H9 (cell line): Measurements from ENCODE around the gene NUDT4. TPM values are rescaled to one million over a fixed set of nuclear protein-coding genes. Genes with fewer than 3 reads are reported as not detected.

ENCODE experiments used
- DNase-seq: peaks from one replicate; pipeline ENCODE4 v3.0.0-alpha.2; 2017
- H2AFZ ChIP-seq: one replicate; pipeline ENCODE4 v1.6.1; 2013; ENCODE audit warnings: mild to moderate bottlenecking, low read length, control low read depth, moderate library complexity
- H2AK5ac ChIP-seq: 2 replicates; pipeline ENCODE4 v1.6.1; 2013; ENCODE audit warnings: low read length, control low read depth, mixed read lengths; ENCODE audit not compliant: insufficient read length
- H2BK120ac ChIP-seq: one replicate; pipeline ENCODE4 v1.6.1; 2013; ENCODE audit warnings: low read depth, mild to moderate bottlenecking, low read length, control low read depth, inconsistent platforms; ENCODE audit not compliant: poor library complexity, severe bottlenecking
- H2BK12ac ChIP-seq: 2 replicates; pipeline ENCODE4 v1.6.1; 2013; ENCODE audit warnings: low read length, control low read depth, mixed read lengths, low read depth; ENCODE audit not compliant: insufficient read length
- H2BK15ac ChIP-seq: 2 replicates; pipeline ENCODE4 v1.6.1; 2013; ENCODE audit warnings: low read depth, low read length, control low read depth
- H2BK20ac ChIP-seq: one replicate; pipeline ENCODE4 v1.6.1; 2013; ENCODE audit warnings: low read depth, mild to moderate bottlenecking, low read length, control low read depth, inconsistent platforms; ENCODE audit not compliant: poor library complexity, severe bottlenecking
- H2BK5ac ChIP-seq: 2 replicates; pipeline ENCODE4 v1.6.1; 2013; ENCODE audit warnings: low read length, control low read depth, mixed read lengths; ENCODE audit not compliant: insufficient read length
- H3K14ac ChIP-seq: 2 replicates; pipeline ENCODE4 v1.6.1; 2013; ENCODE audit warnings: low read length, control low read depth; ENCODE audit not compliant: insufficient read depth
- H3K18ac ChIP-seq: 2 replicates; pipeline ENCODE4 v1.6.1; 2013; ENCODE audit warnings: low read depth, mild to moderate bottlenecking, mixed read lengths, low read length, control low read depth; ENCODE audit not compliant: insufficient read length
- H3K23ac ChIP-seq: 2 replicates; pipeline ENCODE4 v1.6.1; 2013; ENCODE audit warnings: low read length, control low read depth, mixed read lengths, low read depth; ENCODE audit not compliant: insufficient read length
- H3K23me2 ChIP-seq: 2 replicates; pipeline ENCODE4 v1.6.1; 2013; ENCODE audit warnings: low read depth, mild to moderate bottlenecking, mixed read lengths, low read length, control low read depth; ENCODE audit not compliant: insufficient read length, poor library complexity, severe bottlenecking
- H3K27ac ChIP-seq: 2 replicates; pipeline ENCODE4 v1.5.1; 2013; ENCODE audit warnings: low read length, control low read depth, mixed read lengths, low read depth; ENCODE audit not compliant: insufficient read length
- H3K27me3 ChIP-seq: 2 replicates; pipeline ENCODE4 v1.6.1; 2013; ENCODE audit warnings: low read length, control low read depth, inconsistent platforms; ENCODE audit not compliant: insufficient read depth
- H3K4ac ChIP-seq: 2 replicates; pipeline ENCODE4 v1.6.1; 2013; ENCODE audit warnings: low read depth, mild to moderate bottlenecking, control low read depth, inconsistent platforms, low read length, moderate library complexity
- H3K4me1 ChIP-seq: 2 replicates; pipeline ENCODE4 v1.6.1; 2013; ENCODE audit warnings: low read length, control low read depth, inconsistent platforms; ENCODE audit not compliant: insufficient read depth
- H3K4me2 ChIP-seq: 2 replicates; pipeline ENCODE4 v1.6.1; 2013; ENCODE audit warnings: low read length, control low read depth, mixed read lengths; ENCODE audit not compliant: insufficient read length, insufficient read depth
- H3K56ac ChIP-seq: 2 replicates; pipeline ENCODE4 v1.6.1; 2013; ENCODE audit warnings: low read depth, mild to moderate bottlenecking, mixed read lengths, low read length, control low read depth; ENCODE audit not compliant: insufficient read length
- H3K79me1 ChIP-seq: 2 replicates; pipeline ENCODE4 v1.6.1; 2013; ENCODE audit warnings: low read depth, mild to moderate bottlenecking, moderate library complexity, low read length, control low read depth, inconsistent platforms; ENCODE audit not compliant: insufficient read depth, poor library complexity, severe bottlenecking
- H3K79me2 ChIP-seq: 2 replicates; pipeline ENCODE4 v1.6.1; 2013; ENCODE audit warnings: low read length, control low read depth, inconsistent platforms; ENCODE audit not compliant: insufficient read depth
- H3K9ac ChIP-seq: 2 replicates; pipeline ENCODE4 v1.6.1; 2013; ENCODE audit warnings: low read length, control low read depth, mixed read lengths; ENCODE audit not compliant: insufficient read length; ENCODE audit errors: extremely low read depth
- H3K9me3 ChIP-seq: one replicate; pipeline ENCODE4 v1.6.1; 2013; ENCODE audit warnings: low read depth, low read length, inconsistent platforms; ENCODE audit not compliant: control insufficient read depth
- H3T11ph ChIP-seq: one replicate; pipeline ENCODE4 v1.6.1; 2013; ENCODE audit warnings: mild to moderate bottlenecking, low read length, control low read depth, inconsistent platforms
- H4K20me1 ChIP-seq: one replicate; pipeline ENCODE4 v1.6.1; 2013; ENCODE audit not compliant: control insufficient read depth, insufficient read length, insufficient read depth
- H4K5ac ChIP-seq: 2 replicates; pipeline ENCODE4 v1.6.1; 2013; ENCODE audit warnings: low read depth, mild to moderate bottlenecking, mixed read lengths, low read length, control low read depth; ENCODE audit not compliant: insufficient read length
- H4K8ac ChIP-seq: replicated peaks from 2 replicates; pipeline ENCODE4 v1.6.1; 2013; ENCODE audit warnings: low read length, control low read depth, mixed read lengths, low read depth; ENCODE audit not compliant: insufficient read length
- H4K91ac ChIP-seq: 2 replicates; pipeline ENCODE4 v1.6.1; 2013; ENCODE audit warnings: low read depth, mild to moderate bottlenecking, moderate library complexity, mixed read lengths, low read length, control low read depth; ENCODE audit not compliant: insufficient read length
- H3K27ac Mint-ChIP-seq, 3 experiments: 2 replicates in 2 of 3; 3 replicates in 1 of 3; pipeline ENCODE4 v1.8.0; 2020 to 2021; ENCODE audit warnings: mixed read lengths in 3 of 3, mild to moderate bottlenecking in 1 of 3, moderate library complexity in 1 of 3
- H3K27me3 Mint-ChIP-seq: 2 replicates; pipeline ENCODE4 v1.8.0; 2021; ENCODE audit warnings: low read depth, mild to moderate bottlenecking, moderate library complexity, mixed read lengths
- H3K36me3 Mint-ChIP-seq, 3 experiments: 2 replicates in 2 of 3; 3 replicates in 1 of 3; pipeline ENCODE4 v1.8.0; 2020 to 2021; ENCODE audit warnings: low read depth in 3 of 3, mixed read lengths in 3 of 3; ENCODE audit not compliant: insufficient read depth in 1 of 3
- H3K4me1 Mint-ChIP-seq, 2 experiments: 2 replicates each; pipeline ENCODE4 v1.8.0; 2020; ENCODE audit warnings: mixed read lengths in 2 of 2
- H3K4me3 Mint-ChIP-seq, 2 experiments: 2 replicates in 1 of 2; 3 replicates in 1 of 2; pipeline ENCODE4 v1.8.0; 2020 to 2021; ENCODE audit warnings: mild to moderate bottlenecking in 2 of 2, mixed read lengths in 2 of 2, moderate library complexity in 1 of 2
- H3K9me3 Mint-ChIP-seq, 2 experiments: 2 replicates in 1 of 2; 3 replicates in 1 of 2; pipeline ENCODE4 v1.8.0; 2020; ENCODE audit warnings: mild to moderate bottlenecking in 2 of 2, mixed read lengths in 2 of 2, moderate library complexity in 1 of 2
- WGBS: extraction: QIAGEN DNeasy Blood & Tissue Kit; methylation state at CpG from one replicate; pipeline ENCODE4 v1.1.7; 2013; ENCODE audit warnings: missing lambda C conversion rate, low lambda C conversion rate, mixed read lengths; ENCODE audit not compliant: insufficient read length; ENCODE audit errors: extremely low coverage; 5-methylcytosine and 5-hydroxymethylcytosine counted together
- total RNA-seq: library from RNA; stranded (reverse); gene quantifications from 2 replicates; pipeline ENCODE4 v1.2.1, GENCODE V29; 2021
- TF ChIP-seq, protein P1 (sequence below): fragments of 200-600 bp; sonication (generic); conservative IDR thresholded peaks from 3 replicates; pipeline ENCODE4 v1.8.0; 2021; ENCODE audit warnings: antibody characterized with exemption, mild to moderate bottlenecking

The NUDT4 gene
- total RNA-seq, 1 experiment from 2014 or later: 40.6 TPM

DNA sequence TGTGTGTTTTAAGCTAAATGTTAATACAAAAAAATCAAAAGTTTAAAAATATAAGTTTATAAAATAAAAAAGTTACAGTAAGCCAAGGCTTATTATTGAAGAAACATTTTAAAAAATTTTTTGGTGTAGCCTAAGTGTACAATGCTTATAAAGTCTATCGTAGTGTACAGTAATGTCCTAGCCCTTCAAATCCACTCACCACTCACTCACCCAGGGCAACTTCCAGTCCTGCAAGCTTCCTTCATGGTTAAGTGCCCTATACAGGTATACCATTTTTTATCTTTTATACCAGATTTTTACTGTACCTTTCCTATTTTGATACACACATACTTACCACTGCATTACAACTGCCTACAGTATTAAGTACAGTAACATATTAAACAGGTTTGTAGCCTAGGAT is 52.1 kb downstream of the NUDT4 start:
- Histone ChIP-seq H3K79me1 (peaks cover 4% of the 10 kb centered on the region), H3K14ac (no peak overlapping the region), H3K4me1 (peaks cover 4% of the 10 kb centered on the region), H3K27ac (no peak overlapping the region), H2BK120ac (no peak overlapping the region), H2BK20ac (no peak overlapping the region), H3K23me2 (no peaks in the 10 kb centered on the region), H4K91ac (no peak overlapping the region), H3K9ac (no peak overlapping the region), H3T11ph (no peak overlapping the region), H2AFZ (no peak overlapping the region), H2BK5ac (no peak overlapping the region), H3K23ac (no peak overlapping the region), H3K27me3 (no peaks in the 10 kb centered on the region), H3K4ac (no peak overlapping the region), H3K9me3 (no peaks in the 10 kb centered on the region), H3K79me2 (peaks cover 76% of the 10 kb centered on the region; the same call in 1 of the 2 replicates), H2BK15ac (no peak overlapping the region), H3K18ac (no peak overlapping the region), H2AK5ac (no peak overlapping the region), H3K4me2 (no peak overlapping the region), H4K8ac (no peak overlapping the region), H3K56ac (no peak overlapping the region), H2BK12ac (no peak overlapping the region), H4K20me1 (no peaks in the 10 kb centered on the region), H4K5ac (no peak overlapping the region)
- Mint-ChIP-seq H3K27ac (no peak overlapping the region), H3K4me1 (peaks cover 25% of the 10 kb centered on the region in 2 experiments), H3K9me3 (no peaks in the 10 kb centered on the region), H3K27me3 (no peaks in the 10 kb centered on the region), H3K36me3 (peaks cover 1 to 7% (median 2%) of the 10 kb centered on the region in 3 experiments; a peak in 4 of 7 replicates), H3K4me3 (no peak overlapping the region)
- DNase-seq: no peak
- TF ChIP-seq, protein P1, sequence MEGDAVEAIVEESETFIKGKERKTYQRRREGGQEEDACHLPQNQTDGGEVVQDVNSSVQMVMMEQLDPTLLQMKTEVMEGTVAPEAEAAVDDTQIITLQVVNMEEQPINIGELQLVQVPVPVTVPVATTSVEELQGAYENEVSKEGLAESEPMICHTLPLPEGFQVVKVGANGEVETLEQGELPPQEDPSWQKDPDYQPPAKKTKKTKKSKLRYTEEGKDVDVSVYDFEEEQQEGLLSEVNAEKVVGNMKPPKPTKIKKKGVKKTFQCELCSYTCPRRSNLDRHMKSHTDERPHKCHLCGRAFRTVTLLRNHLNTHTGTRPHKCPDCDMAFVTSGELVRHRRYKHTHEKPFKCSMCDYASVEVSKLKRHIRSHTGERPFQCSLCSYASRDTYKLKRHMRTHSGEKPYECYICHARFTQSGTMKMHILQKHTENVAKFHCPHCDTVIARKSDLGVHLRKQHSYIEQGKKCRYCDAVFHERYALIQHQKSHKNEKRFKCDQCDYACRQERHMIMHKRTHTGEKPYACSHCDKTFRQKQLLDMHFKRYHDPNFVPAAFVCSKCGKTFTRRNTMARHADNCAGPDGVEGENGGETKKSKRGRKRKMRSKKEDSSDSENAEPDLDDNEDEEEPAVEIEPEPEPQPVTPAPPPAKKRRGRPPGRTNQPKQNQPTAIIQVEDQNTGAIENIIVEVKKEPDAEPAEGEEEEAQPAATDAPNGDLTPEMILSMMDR: no peak
- WGBS: no CpG with 5 or more reads among the region's 1 CpG
